ENCODE data around the gene ASXL1.

ASXL1 gene

GRCh38 chr20:32325706-32326503 is 32.2 kb upstream of the ASXL1 start:
- H3K27ac ChIP-seq (ENCODE audit: low read depth, low read length): no peak overlapping the region; the same call in 1 of the 2 replicates

GRCh38 chr20:32326504-32326845 is 31.7 kb upstream of the ASXL1 start:
- Histone ChIP-seq H3K9ac (ENCODE audit: low read depth, low read length) (no peak overlapping the region), H3K4me3 (ENCODE audit: low read length) (no peak overlapping the region), H3K27me3 (ENCODE audit: insufficient read depth, low read length) (no peaks in the 10 kb centered on the region), H3K27ac (ENCODE audit: low read depth, low read length) (no peak overlapping the region; the same call in 1 of the 2 replicates), H3K9me3 (ENCODE audit: insufficient read depth, low read depth, low read length) (no peaks in the 10 kb centered on the region), H3K36me3 (ENCODE audit: insufficient read depth, low read length) (peaks cover 29% of the 10 kb centered on the region), H3K4me1 (ENCODE audit: insufficient read depth, low read length) (no peaks in the 10 kb centered on the region)
- WGBS: 87% methylated on average over 1 of the region's 1 CpG

More at GRCh38 chr20:32325706-32326503, 32.2 kb upstream of the ASXL1 start:
- H3K9ac ChIP-seq (ENCODE audit: low read depth, low read length): no peak overlapping the region
- H3K9me3 ChIP-seq (ENCODE audit: insufficient read depth, low read depth, low read length): no peaks in the 10 kb centered on the region
- no peaks in the 10 kb centered on the region for H3K4me1 ChIP-seq (ENCODE audit: insufficient read depth, low read length)
- H3K36me3 ChIP-seq (ENCODE audit: insufficient read depth, low read length): peaks cover 23% of the 10 kb centered on the region
- WGBS: 85% methylated on average over 6 of the region's 6 CpGs
- H3K4me3 ChIP-seq (ENCODE audit: low read length): no peak overlapping the region
- H3K27me3 ChIP-seq (ENCODE audit: insufficient read depth, low read length): no peaks in the 10 kb centered on the region

- Histone ChIP-seq H3K27ac (ENCODE audit: low read depth, low read length) (no peak overlapping the region), H3K9ac (ENCODE audit: low read depth, low read length) (no peak overlapping the region), H3K4me3 (ENCODE audit: low read length) (no peak overlapping the region), H3K4me1 (ENCODE audit: insufficient read depth, low read length) (no peaks in the 10 kb centered on the region), H3K27me3 (ENCODE audit: insufficient read depth, low read length) (no peaks in the 10 kb centered on the region), H3K9me3 (ENCODE audit: insufficient read depth, low read depth, low read length) (no peaks in the 10 kb centered on the region), H3K36me3 (ENCODE audit: insufficient read depth, low read length) (peaks cover 36% of the 10 kb centered on the region)
- 95% methylated on average over 9 of the region's 9 CpGs for WGBS
Measured at GRCh38 chr20:32327087-32327681, 30.9 kb upstream of the ASXL1 start.

DNA sequence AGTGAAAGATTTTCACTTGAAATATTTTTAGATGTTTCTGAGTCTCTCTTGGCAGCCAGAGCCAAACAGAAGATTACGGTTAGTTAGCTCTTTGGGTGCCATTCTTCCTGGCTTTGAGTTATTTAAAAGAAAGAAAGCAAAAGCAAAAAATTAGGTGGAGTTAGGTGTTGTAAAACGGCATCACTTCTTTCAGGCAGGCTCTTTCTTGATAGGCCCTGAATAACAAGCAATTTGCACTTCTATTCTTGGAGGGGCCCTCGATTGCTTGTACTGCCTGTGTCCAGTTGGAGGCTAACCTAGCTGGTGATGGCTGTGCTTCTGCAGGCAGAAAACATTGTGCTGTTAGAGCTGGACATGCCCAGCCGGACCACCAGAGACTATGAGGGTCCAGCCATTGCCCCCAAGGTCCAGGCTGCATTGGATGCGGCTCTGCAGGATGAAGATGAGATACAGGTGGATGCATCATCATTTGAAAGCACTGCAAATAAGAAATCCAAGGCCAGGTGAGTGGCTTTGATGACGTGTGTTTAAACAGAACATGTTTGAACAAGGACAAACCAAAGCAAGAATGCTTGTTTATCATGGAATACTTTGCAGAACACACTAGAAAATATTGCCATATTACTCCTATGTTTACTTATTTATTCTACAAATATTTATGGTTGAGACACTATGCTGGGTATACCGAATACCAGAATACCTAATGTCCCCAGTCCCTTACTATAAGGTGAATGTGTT is 28.1 kb upstream of the ASXL1 start:
- Histone ChIP-seq H3K4me1 (ENCODE audit: insufficient read depth, low read length) (no peaks in the 10 kb centered on the region), H3K27me3 (ENCODE audit: insufficient read depth, low read length) (no peaks in the 10 kb centered on the region), H3K27ac (ENCODE audit: low read depth, low read length) (no peak overlapping the region), H3K4me3 (ENCODE audit: low read length) (no peak overlapping the region), H3K36me3 (ENCODE audit: insufficient read depth, low read length) (peaks cover 41% of the 10 kb centered on the region), H3K9ac (ENCODE audit: low read depth, low read length) (no peak overlapping the region), H3K9me3 (ENCODE audit: insufficient read depth, low read depth, low read length) (no peaks in the 10 kb centered on the region)
- WGBS: 95% methylated on average over 6 of the region's 7 CpGs

DNA sequence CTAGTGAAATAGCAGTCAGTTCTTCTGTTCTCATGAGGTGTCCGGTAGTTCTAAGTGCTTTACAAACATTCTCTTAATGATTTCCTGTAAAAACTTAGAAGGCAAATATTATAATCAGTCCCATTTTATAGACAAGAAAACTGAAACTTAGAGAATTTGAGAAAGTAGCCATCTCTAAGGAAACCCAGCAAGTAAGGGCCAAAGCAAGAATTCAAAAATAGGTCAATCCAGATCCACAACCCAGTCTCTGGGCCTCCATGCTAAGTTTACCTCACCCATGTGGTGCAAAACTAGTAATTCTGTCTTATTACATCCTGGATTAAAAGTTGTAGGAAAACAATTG is 27.6 kb upstream of the ASXL1 start:
- Histone ChIP-seq H3K9me3 (ENCODE audit: insufficient read depth, low read depth, low read length) (no peaks in the 10 kb centered on the region), H3K27ac (ENCODE audit: low read depth, low read length) (no peak overlapping the region), H3K4me1 (ENCODE audit: insufficient read depth, low read length) (no peaks in the 10 kb centered on the region), H3K27me3 (ENCODE audit: insufficient read depth, low read length) (no peaks in the 10 kb centered on the region), H3K36me3 (ENCODE audit: insufficient read depth, low read length) (peaks cover 41% of the 10 kb centered on the region), H3K4me3 (ENCODE audit: low read length) (no peak overlapping the region), H3K9ac (ENCODE audit: low read depth, low read length) (no peak overlapping the region)
- no CpG with 5 or more reads among the region's 1 CpG for WGBS

DNA sequence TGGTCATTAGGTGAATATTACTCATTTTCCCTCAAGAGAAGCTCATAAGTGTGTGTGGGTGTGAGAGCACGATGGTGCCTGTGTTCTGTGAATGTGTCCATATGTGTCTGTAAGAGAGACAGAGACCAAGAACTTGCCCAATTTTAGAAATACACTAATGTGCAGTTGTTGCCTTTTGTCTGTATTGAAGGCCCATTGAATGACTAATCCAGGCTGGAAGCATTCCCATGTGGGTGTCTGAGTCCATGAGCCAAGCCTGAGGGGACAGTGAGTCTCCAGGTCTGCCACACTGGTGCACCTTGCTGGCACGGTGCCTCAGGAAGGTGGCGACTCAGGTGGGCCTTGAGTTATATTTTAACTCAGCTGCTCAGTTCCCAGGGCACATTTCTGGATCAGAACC is 25.5 kb upstream of the ASXL1 start:
- Histone ChIP-seq H3K4me1 (ENCODE audit: insufficient read depth, low read length) (no peaks in the 10 kb centered on the region), H3K9ac (ENCODE audit: low read depth, low read length) (no peak overlapping the region), H3K9me3 (ENCODE audit: insufficient read depth, low read depth, low read length) (no peaks in the 10 kb centered on the region), H3K4me3 (ENCODE audit: low read length) (no peak overlapping the region), H3K27me3 (ENCODE audit: insufficient read depth, low read length) (no peaks in the 10 kb centered on the region), H3K36me3 (ENCODE audit: insufficient read depth, low read length) (peaks cover 32% of the 10 kb centered on the region), H3K27ac (ENCODE audit: low read depth, low read length) (no peak overlapping the region)
- WGBS: 89% methylated on average over 3 of the region's 3 CpGs

DNA sequence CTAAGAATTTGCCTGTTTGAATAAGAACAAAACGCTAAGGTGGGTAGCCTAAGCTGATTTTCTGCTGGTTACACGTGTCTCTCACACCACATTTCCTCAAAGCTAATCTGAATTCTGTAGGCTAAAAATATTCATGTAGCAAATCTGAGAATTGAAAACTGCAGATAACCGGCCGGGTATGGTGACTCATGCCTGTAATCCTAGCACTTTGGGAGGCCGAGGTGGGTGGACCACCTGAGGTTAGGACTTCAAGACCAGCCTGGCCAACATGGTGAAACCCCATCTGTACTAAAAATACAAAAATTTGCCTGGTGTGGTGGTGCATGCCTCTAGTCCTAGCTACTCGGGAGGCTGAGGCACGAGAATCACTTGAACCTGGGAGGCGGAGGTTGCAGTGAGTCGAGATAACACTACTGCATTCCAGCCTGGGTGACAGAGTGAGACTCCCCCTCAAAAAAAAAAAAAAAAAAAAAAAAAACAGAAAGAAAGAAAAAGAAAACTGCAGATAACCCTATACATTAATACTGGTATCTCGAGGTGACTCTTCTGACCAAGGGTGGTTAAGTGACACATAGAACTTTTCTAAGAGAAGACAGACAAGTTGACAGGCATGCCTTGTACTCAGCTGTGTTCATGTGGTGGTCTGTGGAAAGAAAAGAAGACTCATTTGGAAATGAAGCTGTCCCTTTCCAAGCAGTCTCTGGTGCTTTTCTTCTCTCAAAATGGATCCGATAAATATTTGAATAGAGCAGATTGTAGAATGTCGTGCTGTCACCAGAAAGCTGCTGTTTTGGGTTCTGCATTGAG is 24.7 kb upstream of the ASXL1 start:
- no peaks in the 10 kb centered on the region for H3K4me1 ChIP-seq (ENCODE audit: insufficient read depth, low read length)
- no peak overlapping the region for H3K27ac ChIP-seq (ENCODE audit: low read depth, low read length)

GRCh38 chr20:32333988-32334885 is 23.9 kb upstream of the ASXL1 start:
- H3K36me3 ChIP-seq (ENCODE audit: insufficient read depth, low read length): peaks cover 31% of the 10 kb centered on the region
- no peaks in the 10 kb centered on the region for H3K27me3 ChIP-seq (ENCODE audit: insufficient read depth, low read length)
- H3K4me3 ChIP-seq (ENCODE audit: low read length): no peak overlapping the region
- no peak overlapping the region for H3K27ac ChIP-seq (ENCODE audit: low read depth, low read length)
- H3K4me1 ChIP-seq (ENCODE audit: insufficient read depth, low read length): no peaks in the 10 kb centered on the region
- H3K9me3 ChIP-seq (ENCODE audit: insufficient read depth, low read depth, low read length): no peaks in the 10 kb centered on the region
- WGBS: 92% methylated on average over 13 of the region's 13 CpGs
- no peak overlapping the region for H3K9ac ChIP-seq (ENCODE audit: low read depth, low read length)

More for the DNA sequence above, 24.7 kb upstream of the ASXL1 start:
- WGBS: 93% methylated on average over 12 of the region's 12 CpGs
- no peaks in the 10 kb centered on the region for H3K27me3 ChIP-seq (ENCODE audit: insufficient read depth, low read length)
- peaks cover 31% of the 10 kb centered on the region for H3K36me3 ChIP-seq (ENCODE audit: insufficient read depth, low read length)
- H3K9me3 ChIP-seq (ENCODE audit: insufficient read depth, low read depth, low read length): no peaks in the 10 kb centered on the region
- no peak overlapping the region for H3K9ac ChIP-seq (ENCODE audit: low read depth, low read length)
- H3K4me3 ChIP-seq (ENCODE audit: low read length): no peak overlapping the region

DNA sequence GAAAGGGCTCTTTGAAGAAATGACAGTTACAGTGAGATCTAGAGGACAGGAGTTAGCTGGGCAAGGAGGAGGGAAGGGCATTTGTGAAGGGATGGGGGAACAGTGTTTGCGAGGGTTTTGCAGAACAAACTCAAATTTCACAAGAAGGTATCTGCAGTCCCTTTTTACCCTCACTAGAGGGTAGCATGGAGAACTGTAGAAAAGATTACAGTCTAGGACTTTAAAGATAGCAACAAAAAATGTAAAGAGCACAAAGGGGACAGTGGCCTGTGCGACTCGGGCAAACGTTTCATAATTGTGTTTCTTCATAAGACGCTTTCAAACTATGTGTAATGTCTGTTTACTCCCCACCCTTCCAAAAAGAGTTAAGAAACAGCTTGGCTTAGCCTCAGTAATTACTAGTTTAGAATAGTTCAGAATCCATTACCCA is 21.2 kb upstream of the ASXL1 start:
- no peak overlapping the region for H3K27ac ChIP-seq (ENCODE audit: low read depth, low read length)
- 76% methylated on average over 4 of the region's 5 CpGs for WGBS
- peaks cover 8% of the 10 kb centered on the region for H3K36me3 ChIP-seq (ENCODE audit: insufficient read depth, low read length)
- no peaks in the 10 kb centered on the region for H3K27me3 ChIP-seq (ENCODE audit: insufficient read depth, low read length)
- no peak overlapping the region for H3K9ac ChIP-seq (ENCODE audit: low read depth, low read length)
- H3K4me1 ChIP-seq (ENCODE audit: insufficient read depth, low read length): no peaks in the 10 kb centered on the region
- no peak overlapping the region for H3K4me3 ChIP-seq (ENCODE audit: low read length)
- no peaks in the 10 kb centered on the region for H3K9me3 ChIP-seq (ENCODE audit: insufficient read depth, low read depth, low read length)

GRCh38 chr20:32337937-32338661 is 20.0 kb upstream of the ASXL1 start:
- H3K4me3 ChIP-seq (ENCODE audit: low read length): no peak overlapping the region
- no peaks in the 10 kb centered on the region for H3K4me1 ChIP-seq (ENCODE audit: insufficient read depth, low read length)
- 94% methylated on average over 11 of the region's 11 CpGs for WGBS

More at GRCh38 chr20:32337937-32338661, 20.0 kb upstream of the ASXL1 start:
- Histone ChIP-seq H3K27ac (ENCODE audit: low read depth, low read length) (no peak overlapping the region), H3K9me3 (ENCODE audit: insufficient read depth, low read depth, low read length) (no peaks in the 10 kb centered on the region), H3K27me3 (ENCODE audit: insufficient read depth, low read length) (no peaks in the 10 kb centered on the region), H3K36me3 (ENCODE audit: insufficient read depth, low read length) (no peaks in the 10 kb centered on the region), H3K9ac (ENCODE audit: low read depth, low read length) (no peak overlapping the region)

All from HUES64 (cell line).